ENCODE measurements around the gene C1GALT1. TPM values are rescaled to one million over a fixed set of nuclear protein-coding genes. Genes with fewer than 3 reads are reported as not detected.

Gene C1GALT1
- total and polyA plus RNA-seq, 9 of the 15 experiments (the other 6 are each of a cell fraction or from before 2014, with no cell fraction given): 5.0 to 33.2 (median 24.1) TPM

DNA sequence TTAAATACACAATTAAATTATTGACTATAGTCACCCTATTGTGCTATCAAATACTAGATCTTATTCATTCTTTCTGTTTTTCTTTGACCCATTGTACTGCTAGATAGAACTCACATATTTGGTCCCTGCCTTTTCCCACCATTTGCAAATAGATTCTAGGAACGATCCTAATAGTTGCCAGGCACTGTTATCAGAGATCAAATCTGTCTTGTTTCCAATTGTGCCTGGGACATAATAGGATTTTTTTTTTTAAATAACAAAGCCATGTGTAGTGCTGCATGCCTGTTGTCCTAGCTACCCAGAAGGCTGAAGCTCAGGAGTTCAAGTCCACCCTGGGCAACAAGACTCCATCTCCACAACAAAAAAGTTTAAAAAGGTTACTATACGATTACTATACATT, 72.0 kb downstream of the C1GALT1 start (continued):
- TF ChIP-seq, protein P1, sequence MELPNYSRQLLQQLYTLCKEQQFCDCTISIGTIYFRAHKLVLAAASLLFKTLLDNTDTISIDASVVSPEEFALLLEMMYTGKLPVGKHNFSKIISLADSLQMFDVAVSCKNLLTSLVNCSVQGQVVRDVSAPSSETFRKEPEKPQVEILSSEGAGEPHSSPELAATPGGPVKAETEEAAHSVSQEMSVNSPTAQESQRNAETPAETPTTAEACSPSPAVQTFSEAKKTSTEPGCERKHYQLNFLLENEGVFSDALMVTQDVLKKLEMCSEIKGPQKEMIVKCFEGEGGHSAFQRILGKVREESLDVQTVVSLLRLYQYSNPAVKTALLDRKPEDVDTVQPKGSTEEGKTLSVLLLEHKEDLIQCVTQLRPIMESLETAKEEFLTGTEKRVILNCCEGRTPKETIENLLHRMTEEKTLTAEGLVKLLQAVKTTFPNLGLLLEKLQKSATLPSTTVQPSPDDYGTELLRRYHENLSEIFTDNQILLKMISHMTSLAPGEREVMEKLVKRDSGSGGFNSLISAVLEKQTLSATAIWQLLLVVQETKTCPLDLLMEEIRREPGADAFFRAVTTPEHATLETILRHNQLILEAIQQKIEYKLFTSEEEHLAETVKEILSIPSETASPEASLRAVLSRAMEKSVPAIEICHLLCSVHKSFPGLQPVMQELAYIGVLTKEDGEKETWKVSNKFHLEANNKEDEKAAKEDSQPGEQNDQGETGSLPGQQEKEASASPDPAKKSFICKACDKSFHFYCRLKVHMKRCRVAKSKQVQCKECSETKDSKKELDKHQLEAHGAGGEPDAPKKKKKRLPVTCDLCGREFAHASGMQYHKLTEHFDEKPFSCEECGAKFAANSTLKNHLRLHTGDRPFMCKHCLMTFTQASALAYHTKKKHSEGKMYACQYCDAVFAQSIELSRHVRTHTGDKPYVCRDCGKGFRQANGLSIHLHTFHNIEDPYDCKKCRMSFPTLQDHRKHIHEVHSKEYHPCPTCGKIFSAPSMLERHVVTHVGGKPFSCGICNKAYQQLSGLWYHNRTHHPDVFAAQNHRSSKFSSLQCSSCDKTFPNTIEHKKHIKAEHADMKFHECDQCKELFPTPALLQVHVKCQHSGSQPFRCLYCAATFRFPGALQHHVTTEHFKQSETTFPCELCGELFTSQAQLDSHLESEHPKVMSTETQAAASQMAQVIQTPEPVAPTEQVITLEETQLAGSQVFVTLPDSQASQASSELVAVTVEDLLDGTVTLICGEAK (IDR thresholded peaks at IDR 0.05): no peak
- TF ChIP-seq, protein P1 (CRISPR knock-in tag; IDR thresholded peaks at IDR 0.05): no peak
- TF ChIP-seq ETV6 (IDR thresholded peaks at IDR 0.05; ENCODE audit: borderline replicate concordance in 1 of 2, low read depth in 2 of 2, low read length in 1 of 2): no peak
- no peak for TF ChIP-seq ETV6 (CRISPR knock-in tag; IDR thresholded peaks at IDR 0.05; ENCODE audit: borderline replicate concordance)
- TF ChIP-seq, protein P2, sequence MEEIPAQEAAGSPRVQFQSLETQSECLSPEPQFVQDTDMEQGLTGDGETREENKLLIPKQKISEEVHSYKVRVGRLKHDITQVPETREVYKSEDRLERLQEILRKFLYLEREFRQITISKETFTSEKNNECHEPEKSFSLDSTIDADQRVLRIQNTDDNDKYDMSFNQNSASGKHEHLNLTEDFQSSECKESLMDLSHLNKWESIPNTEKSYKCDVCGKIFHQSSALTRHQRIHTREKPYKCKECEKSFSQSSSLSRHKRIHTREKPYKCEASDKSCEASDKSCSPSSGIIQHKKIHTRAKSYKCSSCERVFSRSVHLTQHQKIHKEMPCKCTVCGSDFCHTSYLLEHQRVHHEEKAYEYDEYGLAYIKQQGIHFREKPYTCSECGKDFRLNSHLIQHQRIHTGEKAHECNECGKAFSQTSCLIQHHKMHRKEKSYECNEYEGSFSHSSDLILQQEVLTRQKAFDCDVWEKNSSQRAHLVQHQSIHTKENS (CRISPR knock-in tag; IDR thresholded peaks at IDR 0.05): no peak
- no peak for TF ChIP-seq NCOA6 (IDR thresholded peaks at IDR 0.05)
- TF ChIP-seq PRPF4 (IDR thresholded peaks at IDR 0.05; ENCODE audit: insufficient read depth, low read depth, low read length, poor library complexity, severe bottlenecking): no peak
- TF ChIP-seq, protein P3, sequence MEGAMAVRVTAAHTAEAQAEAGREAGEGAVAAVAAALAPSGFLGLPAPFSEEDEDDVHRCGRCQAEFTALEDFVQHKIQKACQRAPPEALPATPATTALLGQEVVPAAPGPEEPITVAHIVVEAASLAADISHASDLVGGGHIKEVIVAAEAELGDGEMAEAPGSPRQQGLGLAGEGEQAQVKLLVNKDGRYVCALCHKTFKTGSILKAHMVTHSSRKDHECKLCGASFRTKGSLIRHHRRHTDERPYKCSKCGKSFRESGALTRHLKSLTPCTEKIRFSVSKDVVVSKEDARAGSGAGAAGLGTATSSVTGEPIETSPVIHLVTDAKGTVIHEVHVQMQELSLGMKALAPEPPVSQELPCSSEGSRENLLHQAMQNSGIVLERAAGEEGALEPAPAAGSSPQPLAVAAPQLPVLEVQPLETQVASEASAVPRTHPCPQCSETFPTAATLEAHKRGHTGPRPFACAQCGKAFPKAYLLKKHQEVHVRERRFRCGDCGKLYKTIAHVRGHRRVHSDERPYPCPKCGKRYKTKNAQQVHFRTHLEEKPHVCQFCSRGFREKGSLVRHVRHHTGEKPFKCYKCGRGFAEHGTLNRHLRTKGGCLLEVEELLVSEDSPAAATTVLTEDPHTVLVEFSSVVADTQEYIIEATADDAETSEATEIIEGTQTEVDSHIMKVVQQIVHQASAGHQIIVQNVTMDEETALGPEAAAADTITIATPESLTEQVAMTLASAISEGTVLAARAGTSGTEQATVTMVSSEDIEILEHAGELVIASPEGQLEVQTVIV (CRISPR knock-in tag; IDR thresholded peaks at IDR 0.05; ENCODE audit: borderline replicate concordance): no peak

Measured in K562 (cell line).